Esophagus squamous epithelium (tissue), 5 donors: Measurements from ENCODE around the gene CLEC2L. TPM values are rescaled to one million over a fixed set of nuclear protein-coding genes. Genes with fewer than 3 reads are reported as not detected.

ENCODE experiments used
- DNase-seq: peaks from one replicate; lab custom pipeline; 2025; lab: John Stamatoyannopoulos, UW
- H3K27ac ChIP-seq, 4 donors: fragments of 200-600 bp; sonication (generic); one replicate each; pipeline ENCODE4 v1.5.1; 2016 to 2019; ENCODE audit warnings: mild to moderate bottlenecking in 1 of 4
- H3K27me3 ChIP-seq, 4 donors: fragments of 200-600 bp; sonication (generic); 1 replicate in 3 of 4; 2 replicates in 1 of 4; pipeline versions ENCODE4 v1.5.1 to v1.6.0; 2017 to 2021; ENCODE audit warnings: antibody characterized with exemption in 1 of 4
- H3K36me3 ChIP-seq, 3 donors: fragments of 200-600 bp; sonication (generic); one replicate each; pipeline ENCODE4 v1.5.1; 2016 to 2019
- H3K4me1 ChIP-seq, 3 donors: fragments of 200-600 bp; sonication (generic); one replicate each; pipeline ENCODE4 v1.5.1; 2017 to 2019
- H3K4me3 ChIP-seq, 4 donors: fragments of 200-600 bp; sonication (generic); 1 replicate in 3 of 4; 2 replicates in 1 of 4; pipeline ENCODE4 v1.5.1; 2016 to 2019; ENCODE audit warnings: mild to moderate bottlenecking in 2 of 4, moderate library complexity in 1 of 4
- H3K9me3 ChIP-seq, 3 donors: fragments of 200-600 bp; sonication (generic); one replicate each; pipeline ENCODE4 v1.5.1; 2016 to 2019
- CTCF ChIP-seq, 6 experiments: fragments of 450-650 bp in 4 of 6; fragments of 200-600 bp in 2 of 6; sonication (generic) in 2 of 6; IDR thresholded peaks; one replicate each; pipeline ENCODE4 v1.5.1; 2016 to 2019; ENCODE audit warnings: antibody characterized with exemption in 6 of 6, mild to moderate bottlenecking in 4 of 6, moderate library complexity in 4 of 6
- POLR2A ChIP-seq, 4 donors: fragments of 450-650 bp; IDR thresholded peaks; one replicate each; pipeline ENCODE4 v1.6.1; 2017; ENCODE audit warnings: antibody characterized with exemption in 4 of 4, mild to moderate bottlenecking in 4 of 4, moderate library complexity in 3 of 4
- WGBS, 2 donors: methylation state at CpG; one replicate each; pipeline ENCODE4 v1.1.5; 2018; 5-methylcytosine and 5-hydroxymethylcytosine counted together
- intact Hi-C: fragments of 100-400 bp; cut with DNase I; formaldehyde crosslinking; loops from one replicate; pipeline ENCODE4 v1.15.0; 2022
- total RNA-seq, 4 donors: library from RNA; depleted of rRNA; stranded (reverse); fragments of >200 nt; gene quantifications; one replicate each; pipeline ENCODE4 v1.1.0, GENCODE V29; 2016
- donor health status: DM: yes; HTN: yes; CAD: no.

The CLEC2L gene
- total RNA-seq, 4 donors from 2014 or later = not detected

- DNase-seq = no peak
- Histone ChIP-seq H3K4me1 (peaks cover 0 to 7% (median 0%) of the 10 kb centered on the region in 3 donors), H3K4me3 (no peak overlapping the region), H3K36me3 (no peaks in the 10 kb centered on the region), H3K27me3 (peaks cover 0 to 12% (median 0%) of the 10 kb centered on the region in 4 donors), H3K27ac (no peak overlapping the region), H3K9me3 (peaks cover 0 to 9% (median 0%) of the 10 kb centered on the region in 3 donors)
- 50 to 94% methylated on average over 1 of the region's 1 CpG for WGBS, 2 donors
- TF ChIP-seq POLR2A (IDR thresholded peaks at IDR 0.05) = no peak
- intact Hi-C loops = no loop called here
Measured at GRCh38 chr7:139492293-139492692, 31.2 kb upstream of the CLEC2L start.

GRCh38 chr7:139494835-139495579 is 28.5 kb upstream of the CLEC2L start:
- H3K27ac ChIP-seq = no peak overlapping the region
- H3K36me3 ChIP-seq = no peaks in the 10 kb centered on the region
- peaks cover 0 to 7% (median 4%) of the 10 kb centered on the region in 3 donors for H3K4me1 ChIP-seq
- DNase-seq = no peak
- no peak overlapping the region for H3K4me3 ChIP-seq
- no peak for TF ChIP-seq CTCF (IDR thresholded peaks at IDR 0.05)
- TF ChIP-seq POLR2A (IDR thresholded peaks at IDR 0.05) = no peak
- H3K27me3 ChIP-seq = peaks cover 0 to 12% (median 0%) of the 10 kb centered on the region in 4 donors
- 43 to 51% methylated on average over 3 to 4 of the region's 5 CpGs for WGBS, 2 donors
- peaks cover 0 to 9% (median 0%) of the 10 kb centered on the region in 3 donors for H3K9me3 ChIP-seq
- intact Hi-C loops = no loop called here

GRCh38 chr7:139495580-139496125 is 27.8 kb upstream of the CLEC2L start:
- DNase-seq = no peak
- intact Hi-C loops = no loop called here
- H3K9me3 ChIP-seq = peaks cover 0 to 9% (median 0%) of the 10 kb centered on the region in 3 donors
- H3K36me3 ChIP-seq = no peaks in the 10 kb centered on the region
- H3K27me3 ChIP-seq = peaks cover 0 to 14% (median 0%) of the 10 kb centered on the region in 4 donors
- H3K4me3 ChIP-seq = no peak overlapping the region
- TF ChIP-seq CTCF (IDR thresholded peaks at IDR 0.05) = no peak
- H3K4me1 ChIP-seq = peaks cover 0 to 10% (median 6%) of the 10 kb centered on the region in 3 donors
- 92 to 96% methylated on average over 4 to 5 of the region's 8 CpGs for WGBS, 2 donors
- H3K27ac ChIP-seq = no peak overlapping the region

- H3K27me3 ChIP-seq = peaks cover 0 to 20% (median 0%) of the 10 kb centered on the region in 4 donors
- WGBS, 2 donors = 85 to 96% methylated on average over 10 of the region's 10 CpGs
- intact Hi-C loops = no loop called here
Measured at GRCh38 chr7:139496528-139496927, 27.0 kb upstream of the CLEC2L start.

GRCh38 chr7:139500770-139501138 is 22.7 kb upstream of the CLEC2L start:
- Histone ChIP-seq H3K36me3 (no peaks in the 10 kb centered on the region), H3K4me1 (peaks cover 0 to 10% (median 6%) of the 10 kb centered on the region in 3 donors), H3K4me3 (no peak overlapping the region), H3K27ac (no peak overlapping the region), H3K27me3 (peaks cover 0 to 23% (median 0%) of the 10 kb centered on the region in 4 donors), H3K9me3 (no peaks in the 10 kb centered on the region)
- TF ChIP-seq CTCF (IDR thresholded peaks at IDR 0.05) (no peak), POLR2A (IDR thresholded peaks at IDR 0.05) (no peak)
- intact Hi-C loops = no loop called here
- no peak for DNase-seq
- WGBS, 2 donors = 80 to 91% methylated on average over 7 of the region's 7 CpGs

More at GRCh38 chr7:139496528-139496927, 27.0 kb upstream of the CLEC2L start:
- Histone ChIP-seq H3K4me1 (peaks cover 0 to 10% (median 6%) of the 10 kb centered on the region in 3 donors), H3K9me3 (peaks cover 0 to 9% (median 0%) of the 10 kb centered on the region in 3 donors), H3K4me3 (no peak overlapping the region), H3K27ac (no peak overlapping the region), H3K36me3 (no peaks in the 10 kb centered on the region)
- TF ChIP-seq POLR2A (IDR thresholded peaks at IDR 0.05) (no peak), CTCF (IDR thresholded peaks at IDR 0.05) (no peak)
- no peak for DNase-seq
